B cell (primary cell): Measurements from ENCODE around the gene RAB11FIP2. TPM values are rescaled to one million over a fixed set of nuclear protein-coding genes. Genes with fewer than 3 reads are reported as not detected.

Experiments used
- ATAC-seq: fragments of 200-7000 bp; cut with Tn5 transposase; one replicate; pipeline ENCODE4 v1.10.0; 2021; ENCODE audit warnings: low read depth, mild to moderate bottlenecking, moderate number of reproducible peaks, moderate library complexity
- CTCF ChIA-PET: fragments of 350-600 bp; sonication (Branson Sonifier 250); formaldehyde crosslinking; loops from one replicate; lab custom pipeline; 2021; ENCODE audit warnings: antibody characterized with exemption, inconsistent platforms; lab: Charles Lee
- POLR2A ChIA-PET: fragments of 350-600 bp; sonication (Branson Sonifier 250); formaldehyde crosslinking; loops from one replicate; lab custom pipeline; 2021; ENCODE audit warnings: antibody characterized with exemption; lab: Charles Lee
- DNase-seq: peaks from one replicate; pipeline ENCODE4 v3.0.0; 2013
- H2AFZ ChIP-seq: 2 replicates; pipeline ENCODE4 v1.6.1; 2012; ENCODE audit warnings: mild to moderate bottlenecking, low read depth, low read length; ENCODE audit not compliant: insufficient read depth, poor library complexity, severe bottlenecking
- H3K27ac ChIP-seq, 2 donors: 1 replicate in 1 of 2; 2 replicates in 1 of 2; pipeline ENCODE4 v1.5.1; 2012 to 2013; ENCODE audit warnings: low read length in 2 of 2, mild to moderate bottlenecking in 2 of 2, moderate library complexity in 1 of 2
- H3K27me3 ChIP-seq, 4 experiments: fragments of 200-600 bp in 1 of 4; sonication (generic) in 1 of 4; replicated peaks in 1 of 4; 1 replicate in 2 of 4; 2 replicates in 2 of 4; pipeline versions ENCODE4 v1.6.1 to v1.7.0; 2013 to 2016; ENCODE audit warnings: low read length in 3 of 4, mild to moderate bottlenecking in 2 of 4, mixed read lengths in 1 of 4, moderate library complexity in 1 of 4; ENCODE audit not compliant: insufficient read depth in 4 of 4, control insufficient read depth in 3 of 4; ENCODE audit errors: control extremely low read depth in 1 of 4
- H3K36me3 ChIP-seq, 2 experiments: replicated peaks in 1 of 2; 1 replicate in 1 of 2; 2 replicates in 1 of 2; pipeline versions ENCODE4 v1.6.1 to v1.7.1; 2013; ENCODE audit warnings: low read length in 1 of 2; ENCODE audit not compliant: insufficient read depth in 2 of 2, control insufficient read depth in 1 of 2; ENCODE audit errors: control extremely low read depth in 1 of 2, extremely low read depth in 1 of 2
- H3K4me1 ChIP-seq, 2 donors: fragments of 200-600 bp in 1 of 2; sonication (generic) in 1 of 2; 1 replicate in 1 of 2; 2 replicates in 1 of 2; pipeline versions ENCODE4 v1.5.1 to v1.6.1; 2013 to 2017; ENCODE audit warnings: low read length in 2 of 2; ENCODE audit not compliant: control insufficient read depth in 2 of 2, insufficient read depth in 2 of 2
- H3K4me2 ChIP-seq: replicated peaks from 2 replicates; pipeline ENCODE3; 2012; ENCODE audit warnings: mild to moderate bottlenecking, low read depth, low read length; ENCODE audit not compliant: poor library complexity, severe bottlenecking
- H3K4me3 ChIP-seq, 5 experiments: fragments of 200-600 bp in 1 of 5; sonication (generic) in 1 of 5; 1 replicate in 3 of 5; 2 replicates in 2 of 5; pipeline versions ENCODE4 v1.5.1 to v1.7.0; 2011 to 2016; ENCODE audit warnings: low read length in 4 of 5, mild to moderate bottlenecking in 4 of 5, low read depth in 2 of 5, control low read depth in 1 of 5, moderate library complexity in 1 of 5; ENCODE audit not compliant: insufficient read depth in 1 of 5; ENCODE audit errors: control extremely low read depth in 1 of 5, extremely low read depth in 1 of 5
- H3K79me2 ChIP-seq: fragments of 200-600 bp; sonication (generic); one replicate; pipeline ENCODE4 v1.6.0; 2016; ENCODE audit warnings: low read length; ENCODE audit not compliant: control insufficient read depth, insufficient read depth
- H3K9ac ChIP-seq: fragments of 200-600 bp; sonication (generic); 2 replicates; pipeline ENCODE4 v1.6.1; 2017; ENCODE audit warnings: mild to moderate bottlenecking, low read length, moderate library complexity
- H3K9me3 ChIP-seq, 3 donors: one replicate each; pipeline versions ENCODE4 v1.6.1 to v1.7.1; 2013; ENCODE audit warnings: low read length in 2 of 3; ENCODE audit not compliant: control insufficient read depth in 2 of 3, insufficient read depth in 1 of 3; ENCODE audit errors: control extremely low read depth in 1 of 3
- H4K20me1 ChIP-seq: 2 replicates; pipeline ENCODE4 v1.6.0; 2012; ENCODE audit warnings: mild to moderate bottlenecking, low read length; ENCODE audit not compliant: insufficient read depth, control insufficient read depth, poor library complexity, severe bottlenecking
- H3K27ac Mint-ChIP-seq: one replicate; pipeline ENCODE4 v1.8.0; 2021; ENCODE audit warnings: mixed read lengths
- H3K27me3 Mint-ChIP-seq: one replicate; pipeline ENCODE4 v1.8.0; 2021; ENCODE audit warnings: mixed read lengths
- H3K4me1 Mint-ChIP-seq: one replicate; pipeline ENCODE4 v1.8.0; 2021; ENCODE audit warnings: mixed read lengths
- H3K4me3 Mint-ChIP-seq: one replicate; pipeline ENCODE4 v1.8.0; 2021; ENCODE audit warnings: mixed read lengths
- H3K9me3 Mint-ChIP-seq: one replicate; pipeline ENCODE4 v1.8.0; 2022; ENCODE audit warnings: mixed read lengths; ENCODE audit not compliant: insufficient read depth
- EZH2 ChIP-seq: IDR thresholded peaks from 2 replicates; pipeline ENCODE4 v1.6.1; 2012; ENCODE audit warnings: borderline replicate concordance, low read depth, mild to moderate bottlenecking, moderate library complexity, low read length; ENCODE audit not compliant: insufficient read depth, poor library complexity, severe bottlenecking
- WGBS: methylation state at CpG from one replicate; pipeline ENCODE4 v1.1.5; 2013; ENCODE audit warnings: missing lambda C conversion rate; ENCODE audit not compliant: insufficient coverage; 5-methylcytosine and 5-hydroxymethylcytosine counted together
- intact Hi-C: fragments of 100-400 bp; cut with micrococcal nuclease; formaldehyde crosslinking; loops from one replicate; pipeline ENCODE4 v1.10.0; 2022
- polyA plus RNA-seq: library from polyadenylated mRNA; depleted of rRNA; stranded (reverse); fragments of >200 nt; gene quantifications from 2 replicates; pipeline ENCODE4 v1.2.3, GENCODE V29; 2012
- total RNA-seq, 2 donors: library from RNA; stranded (reverse); fragments of 120-200 nt in 1 of 2; gene quantifications; 1 replicate in 1 of 2; 2 replicates in 1 of 2; pipeline versions ENCODE4 v1.2.3 to v1.2.4, GENCODE V29; 2013 to 2022
- TF ChIP-seq, protein P1 (sequence below): fragments of 200-600 bp; IDR thresholded peaks from one replicate; pipeline ENCODE4 v1.8.0; 2022; ENCODE audit warnings: antibody characterized with exemption, mild to moderate bottlenecking

The RAB11FIP2 gene
- total and polyA plus RNA-seq, 2 donors (not counting 1 experiment from before 2014, with no cell fraction given), result 5.6 to 33.6 TPM

DNA sequence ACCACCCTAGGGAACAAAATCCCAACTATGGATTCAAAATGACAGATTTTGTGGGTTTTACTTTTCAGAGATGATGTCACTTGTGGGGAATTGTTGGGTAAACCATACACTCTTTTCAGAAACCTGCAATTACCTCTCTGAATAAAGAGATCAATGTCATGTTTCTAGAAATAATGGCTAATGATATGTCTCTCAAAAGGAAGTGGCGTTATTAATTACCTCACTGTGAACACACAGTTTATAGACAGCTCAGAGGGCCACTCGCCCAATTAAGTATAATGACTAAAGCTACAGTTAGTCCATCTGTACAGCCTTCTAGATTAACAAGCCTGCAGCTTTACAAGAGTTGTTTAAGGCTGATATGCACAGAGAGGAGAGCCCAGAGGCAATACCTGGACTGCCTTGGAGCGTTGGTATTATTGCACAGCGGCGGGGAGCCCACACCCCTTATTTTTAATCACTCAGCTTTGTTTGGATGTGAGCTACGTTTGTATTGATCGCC is 79.5 kb downstream of the RAB11FIP2 start:
- Histone ChIP-seq H3K36me3 (no peaks in the 10 kb centered on the region), H3K4me1 (no peaks in the 10 kb centered on the region), H3K4me3 (no peak overlapping the region), H2AFZ (no peak overlapping the region), H3K4me2 (no peak overlapping the region), H4K20me1 (no peaks in the 10 kb centered on the region), H3K9ac (no peak overlapping the region), H3K27me3 (peaks cover 0 to 9% (median 0%) of the 10 kb centered on the region in 4 experiments), H3K79me2 (no peaks in the 10 kb centered on the region), H3K9me3 (peaks cover 2 to 5% (median 3%) of the 10 kb centered on the region in 3 donors), H3K27ac (no peak overlapping the region)
- intact Hi-C loops, result no loop called here
- Mint-ChIP-seq H3K27me3 (peaks cover 15% of the 10 kb centered on the region), H3K27ac (no peak overlapping the region), H3K4me3 (no peak overlapping the region), H3K4me1 (no peaks in the 10 kb centered on the region), H3K9me3 (peaks cover 2% of the 10 kb centered on the region)
- no CpG with 5 or more reads among the region's 7 CpGs for WGBS
- DNase-seq, result no peak
- ATAC-seq, result no peak
- POLR2A ChIA-PET, result no interaction called here
- CTCF ChIA-PET, result no interaction called here
- TF ChIP-seq EZH2, result no peak
- TF ChIP-seq, protein P1, sequence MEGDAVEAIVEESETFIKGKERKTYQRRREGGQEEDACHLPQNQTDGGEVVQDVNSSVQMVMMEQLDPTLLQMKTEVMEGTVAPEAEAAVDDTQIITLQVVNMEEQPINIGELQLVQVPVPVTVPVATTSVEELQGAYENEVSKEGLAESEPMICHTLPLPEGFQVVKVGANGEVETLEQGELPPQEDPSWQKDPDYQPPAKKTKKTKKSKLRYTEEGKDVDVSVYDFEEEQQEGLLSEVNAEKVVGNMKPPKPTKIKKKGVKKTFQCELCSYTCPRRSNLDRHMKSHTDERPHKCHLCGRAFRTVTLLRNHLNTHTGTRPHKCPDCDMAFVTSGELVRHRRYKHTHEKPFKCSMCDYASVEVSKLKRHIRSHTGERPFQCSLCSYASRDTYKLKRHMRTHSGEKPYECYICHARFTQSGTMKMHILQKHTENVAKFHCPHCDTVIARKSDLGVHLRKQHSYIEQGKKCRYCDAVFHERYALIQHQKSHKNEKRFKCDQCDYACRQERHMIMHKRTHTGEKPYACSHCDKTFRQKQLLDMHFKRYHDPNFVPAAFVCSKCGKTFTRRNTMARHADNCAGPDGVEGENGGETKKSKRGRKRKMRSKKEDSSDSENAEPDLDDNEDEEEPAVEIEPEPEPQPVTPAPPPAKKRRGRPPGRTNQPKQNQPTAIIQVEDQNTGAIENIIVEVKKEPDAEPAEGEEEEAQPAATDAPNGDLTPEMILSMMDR, result no peak

DNA sequence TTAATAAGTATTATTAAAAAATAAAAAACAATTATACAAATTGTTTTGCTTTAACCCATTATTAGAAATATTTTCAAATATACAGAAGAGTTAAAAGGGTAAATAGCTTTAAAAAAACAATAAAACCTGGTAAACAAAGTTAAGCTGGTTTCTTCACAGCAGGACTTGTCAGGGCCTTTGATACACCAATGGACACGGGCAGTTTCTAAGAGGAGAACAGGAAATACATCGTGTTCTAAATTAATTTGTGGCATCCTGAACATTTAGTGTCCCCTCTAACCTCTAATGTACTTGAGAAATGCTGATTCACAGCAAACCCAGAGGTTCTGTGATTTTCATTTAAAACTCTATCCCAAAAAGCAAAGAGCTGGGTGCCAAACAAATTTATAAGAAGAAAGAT is 80.8 kb downstream of the RAB11FIP2 start:
- no peak overlapping the region for H3K9ac ChIP-seq
- Mint-ChIP-seq H3K27ac (no peak overlapping the region), H3K9me3 (peaks cover 2% of the 10 kb centered on the region), H3K4me3 (no peak overlapping the region), H3K27me3 (peaks cover 13% of the 10 kb centered on the region), H3K4me1 (no peaks in the 10 kb centered on the region)
- H3K4me2 ChIP-seq, result no peak overlapping the region
- ChIA-PET POLR2A (no interaction called here), CTCF (no interaction called here)
- H2AFZ ChIP-seq, result no peak overlapping the region
- no peak for TF ChIP-seq EZH2
- TF ChIP-seq, protein P1, result no peak
- no peaks in the 10 kb centered on the region for H3K79me2 ChIP-seq
- intact Hi-C loops, result no loop called here
- no peaks in the 10 kb centered on the region for H3K36me3 ChIP-seq
- ATAC-seq, result no peak
- no CpG with 5 or more reads among the region's 2 CpGs for WGBS
- H3K4me1 ChIP-seq, result no peaks in the 10 kb centered on the region
- H3K27ac ChIP-seq, result no peak overlapping the region
- no peaks in the 10 kb centered on the region for H4K20me1 ChIP-seq
- no peak overlapping the region for H3K4me3 ChIP-seq
- H3K27me3 ChIP-seq, result peaks cover 0 to 7% (median 0%) of the 10 kb centered on the region in 4 experiments
- no peak for DNase-seq
- peaks cover 2 to 5% (median 3%) of the 10 kb centered on the region in 3 donors for H3K9me3 ChIP-seq
